Measurements from ENCODE around the gene CCDC68.

CCDC68 gene

DNA sequence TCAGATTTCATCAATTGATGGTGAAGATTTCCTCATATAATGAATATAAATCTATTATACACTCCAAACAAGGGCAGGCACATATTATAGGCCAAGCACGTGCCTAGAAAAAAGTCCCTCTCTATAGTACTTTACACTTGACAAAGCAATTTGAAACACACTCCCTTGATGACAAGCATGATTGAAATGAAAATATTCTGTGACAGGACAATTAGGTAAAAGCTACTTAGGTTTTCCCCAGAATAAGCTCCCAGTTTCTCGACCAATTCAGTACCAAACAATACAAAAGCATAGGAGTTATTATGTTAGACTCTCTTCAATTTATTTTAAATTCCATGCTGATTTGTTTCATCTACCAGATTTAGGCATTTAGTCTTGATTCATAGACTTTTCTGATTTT is 47.7 kb downstream of the CCDC68 start:
- DNase-seq = no peak

DNA sequence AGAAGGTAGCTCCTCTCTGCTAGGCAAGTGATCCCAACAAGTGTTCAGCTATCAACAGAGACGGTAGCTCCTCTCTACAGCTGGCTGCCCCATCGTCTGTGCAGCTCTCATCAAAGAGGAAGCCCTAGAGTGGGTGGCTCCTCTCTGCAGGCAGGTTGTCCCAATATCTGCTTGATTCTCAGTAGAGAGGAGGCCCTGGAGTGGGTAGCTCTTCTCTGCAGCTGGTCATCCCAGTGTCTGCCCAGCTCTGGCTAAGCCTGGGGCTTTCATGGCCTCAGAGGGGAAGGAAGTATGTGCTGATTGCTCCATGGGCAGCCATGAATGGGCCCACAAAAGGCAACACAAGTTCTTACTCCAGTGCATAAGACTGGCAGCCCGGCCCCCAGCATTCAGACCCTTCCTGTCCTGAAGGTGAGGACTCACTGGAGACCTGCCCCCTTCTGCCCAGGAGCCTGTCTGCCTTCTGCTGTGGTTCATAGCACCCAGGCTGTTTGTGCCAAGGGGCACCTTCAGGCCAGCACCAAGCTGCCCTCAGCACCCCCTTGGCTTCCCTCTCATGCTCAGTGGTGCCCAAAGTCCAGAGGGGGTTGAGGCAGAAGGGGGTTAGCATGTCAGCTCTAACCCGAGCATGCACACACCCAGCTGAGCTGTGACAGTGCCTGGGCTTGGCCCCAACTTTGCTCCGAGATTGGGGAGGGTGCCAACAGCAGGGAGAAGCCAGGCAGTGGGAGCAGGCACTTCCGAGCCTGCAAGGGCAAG is 48.9 kb downstream of the CCDC68 start:
- no peak for DNase-seq

DNA sequence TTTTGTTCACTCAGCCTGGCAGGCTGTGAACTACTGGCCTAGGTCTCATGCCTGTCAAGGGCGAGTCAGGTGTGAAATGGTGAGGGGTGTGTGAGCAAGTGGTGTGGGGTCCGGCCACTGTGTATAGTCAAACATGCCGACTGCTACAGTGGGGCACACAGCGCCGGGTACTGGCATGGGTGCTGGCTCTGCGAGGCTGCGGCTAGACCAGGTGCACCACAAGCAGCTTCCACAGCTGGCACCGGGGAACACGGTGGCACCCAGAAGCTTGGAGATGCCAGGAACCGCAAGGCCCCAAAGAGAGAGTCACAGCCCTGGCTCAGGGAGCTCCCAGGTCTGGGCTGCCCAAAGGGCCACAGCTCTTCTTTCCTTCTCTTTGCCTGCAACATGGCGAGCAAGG is 49.7 kb downstream of the CCDC68 start:
- DNase-seq = no peak

DNA sequence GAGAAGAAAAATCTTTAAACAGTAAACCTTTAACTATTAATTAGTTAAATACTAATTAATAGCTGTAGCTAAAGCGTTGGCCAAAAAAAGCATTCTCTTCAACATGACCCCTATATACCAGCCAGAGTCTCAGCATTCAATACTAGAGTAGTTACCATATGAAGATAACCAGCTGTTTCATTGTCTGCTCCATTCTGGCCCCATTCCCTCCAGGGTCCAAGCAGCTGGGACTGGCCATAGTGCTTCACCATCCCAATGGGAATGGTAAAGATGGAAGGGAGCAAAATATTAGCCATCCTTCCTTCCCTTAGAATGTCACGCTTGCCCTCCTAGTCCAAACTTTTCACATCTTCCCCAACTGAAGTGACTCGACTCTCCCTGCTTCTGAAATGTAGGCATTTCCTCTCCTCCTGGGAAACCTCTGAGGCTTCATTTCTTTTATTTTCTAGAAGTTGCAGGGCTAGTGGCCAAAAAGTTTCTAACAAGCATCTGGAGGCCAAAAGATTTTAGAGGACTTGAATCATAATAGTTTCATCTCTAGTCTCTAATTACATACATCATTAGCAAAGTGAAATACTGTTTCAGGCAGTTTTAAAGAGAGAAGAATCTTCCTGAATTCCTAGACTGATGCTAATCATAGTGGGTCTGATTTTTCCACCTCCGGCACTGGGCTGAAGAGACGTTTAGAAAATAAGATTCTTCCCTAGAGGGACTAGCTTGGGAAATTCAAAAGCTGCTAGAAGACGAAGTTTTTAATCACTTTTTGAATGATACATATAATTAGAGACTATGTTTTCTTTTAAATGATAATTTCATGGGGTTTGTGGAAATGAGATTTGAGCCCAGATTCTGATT is 52.7 kb downstream of the CCDC68 start:
- no peak for DNase-seq

DNA sequence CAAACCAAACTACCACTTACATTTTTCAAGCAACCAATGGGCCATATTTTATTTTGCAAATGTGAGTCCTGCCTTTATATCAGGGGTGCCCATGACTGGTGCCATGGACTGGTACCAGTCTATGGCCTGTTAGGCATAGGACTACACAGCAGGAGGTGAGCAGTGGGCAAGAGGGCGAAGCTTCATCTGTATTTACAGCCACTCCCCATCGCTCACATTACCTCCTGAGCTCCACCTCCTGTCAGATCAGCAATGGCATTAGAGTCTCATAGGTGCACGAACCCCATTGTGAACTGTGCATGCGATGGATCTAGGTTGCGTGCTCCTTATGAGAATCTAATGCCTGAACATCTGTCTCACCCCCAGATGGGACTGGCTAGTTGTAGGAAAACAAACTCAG is 53.6 kb downstream of the CCDC68 start:
- DNase-seq = no peak

DNA sequence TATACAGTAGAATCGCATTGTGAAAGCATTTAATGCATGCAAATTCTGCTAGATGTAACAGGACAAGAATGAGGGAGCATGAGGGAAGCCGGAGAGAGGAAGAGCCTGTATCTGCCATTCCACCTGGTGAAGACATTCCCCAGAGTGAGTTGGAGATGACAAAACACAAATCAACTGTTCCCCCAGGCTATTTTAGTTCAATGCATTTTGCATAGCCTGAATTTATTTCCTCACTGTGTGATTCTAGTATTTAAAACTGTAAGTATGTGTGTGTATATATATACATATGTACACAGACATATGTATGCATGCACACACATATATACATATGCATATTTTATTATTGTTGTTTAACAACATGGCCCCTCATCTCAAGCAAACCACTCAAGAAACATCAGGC is 54.7 kb downstream of the CCDC68 start:
- DNase-seq = no peak

DNA sequence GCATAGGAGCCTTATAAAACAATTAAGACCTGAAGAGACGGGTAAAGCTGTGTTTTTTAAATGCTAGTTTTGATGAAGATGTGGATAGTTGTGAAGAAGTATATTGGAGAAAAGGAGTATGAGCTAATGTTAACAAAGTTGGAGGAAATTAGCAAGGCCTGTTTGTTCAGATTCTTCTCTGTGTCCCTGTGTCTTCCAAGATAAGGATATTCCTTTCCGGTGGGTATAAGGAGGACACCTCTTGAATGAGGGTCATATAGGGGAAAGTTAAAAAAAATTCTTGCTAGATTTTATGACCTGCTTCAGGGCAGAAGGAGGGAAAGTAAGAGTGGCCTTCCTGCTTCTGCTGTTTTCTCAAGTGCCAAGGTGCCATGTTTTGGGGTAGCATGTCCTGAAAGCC is 59.0 kb downstream of the CCDC68 start:
- DNase-seq = no peak

DNA sequence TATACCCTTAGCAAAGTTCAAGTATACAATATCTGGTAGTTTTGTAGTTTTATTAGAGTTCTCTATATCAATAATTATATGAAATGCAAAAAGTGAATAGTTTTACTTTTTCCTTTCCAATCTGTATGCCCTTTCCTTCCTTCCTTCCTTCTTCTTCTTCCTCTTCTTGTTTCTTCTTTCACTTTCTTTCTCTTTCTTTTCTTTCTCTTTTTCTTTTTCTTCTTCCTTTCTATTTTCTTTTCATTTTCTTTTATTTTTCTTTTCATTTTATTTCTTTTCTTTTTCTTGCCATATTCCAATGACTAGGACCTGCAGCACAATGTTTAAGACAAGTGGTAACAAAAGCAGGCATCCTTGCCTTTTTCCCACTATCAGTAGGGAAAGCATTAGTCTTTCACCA is 59.8 kb downstream of the CCDC68 start:
- DNase-seq = no peak

DNA sequence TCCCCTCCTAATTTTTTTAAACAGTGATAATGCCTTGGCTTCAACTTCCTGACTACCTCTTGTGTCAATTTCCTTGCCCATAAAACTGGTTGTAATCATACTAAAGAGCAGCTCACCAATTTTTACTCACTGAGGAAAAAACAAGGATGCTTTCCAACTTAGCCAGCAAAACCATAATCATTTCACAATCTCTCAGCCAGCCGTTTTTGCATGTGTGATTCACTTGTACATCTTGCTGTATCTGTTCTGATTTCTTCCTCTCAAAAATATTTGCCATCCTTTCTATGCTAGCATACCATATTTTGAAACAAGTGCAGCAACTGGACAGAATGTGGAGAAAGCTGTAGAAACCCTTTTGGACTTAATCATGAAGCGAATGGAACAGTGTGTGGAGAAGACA is 70.3 kb downstream of the CCDC68 start:
- DNase-seq = no peak

DNA sequence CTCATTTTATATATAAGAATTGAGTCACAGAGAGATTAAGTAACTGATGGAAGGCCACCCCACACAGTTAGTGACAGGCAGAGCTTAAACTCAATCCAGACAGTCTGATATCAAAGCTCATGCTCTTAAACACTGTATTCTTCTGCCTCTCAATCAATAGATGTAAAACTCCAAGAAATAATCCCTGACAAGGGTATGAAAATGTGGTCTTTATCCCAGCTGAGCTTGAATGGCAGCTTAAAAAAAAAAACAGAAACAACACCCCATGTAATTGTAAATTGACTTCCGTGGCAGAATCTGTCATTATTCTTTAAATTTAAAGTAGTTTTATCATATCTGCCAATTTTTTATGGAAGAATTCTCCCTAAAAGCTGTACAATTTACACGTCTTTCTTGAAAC is 70.9 kb downstream of the CCDC68 start:
- DNase-seq = no peak

DNA sequence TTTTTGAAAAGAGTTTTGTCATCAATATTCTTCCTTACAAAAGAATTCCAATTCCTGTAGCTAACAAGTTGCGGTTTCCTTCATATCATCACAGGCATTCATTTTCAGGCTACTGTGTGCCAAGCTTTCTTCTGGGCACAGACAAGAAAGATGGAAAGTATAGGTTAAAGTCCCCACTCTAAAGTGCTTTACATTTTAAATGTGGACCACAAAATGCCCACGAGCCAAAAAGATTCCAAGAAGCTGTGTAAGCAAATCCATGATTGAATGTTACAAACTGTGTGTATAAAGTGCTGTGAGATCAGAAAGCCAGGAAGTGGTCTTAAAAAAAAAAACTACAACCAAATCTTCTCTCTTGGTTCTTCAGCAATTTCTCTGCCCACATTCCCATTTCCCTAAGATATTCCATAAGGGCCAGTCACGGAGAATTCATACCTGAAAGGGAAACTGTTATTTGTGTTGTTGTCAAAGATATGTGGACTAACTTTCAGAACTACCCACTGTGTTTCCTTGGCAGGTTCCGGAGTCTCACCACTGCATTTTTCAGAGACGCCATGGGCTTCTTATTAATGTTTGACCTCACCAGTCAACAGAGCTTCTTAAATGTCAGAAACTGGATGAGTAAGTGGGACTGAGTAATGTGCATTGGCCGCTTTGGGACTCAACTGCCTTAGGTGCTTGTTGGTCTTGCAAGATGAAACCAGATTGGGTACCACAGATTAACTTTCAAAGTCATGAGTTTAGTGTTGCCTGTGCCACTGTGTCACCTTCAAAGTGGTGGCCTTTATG is 75.3 kb downstream of the CCDC68 start:
- DNase-seq = no peak

DNA sequence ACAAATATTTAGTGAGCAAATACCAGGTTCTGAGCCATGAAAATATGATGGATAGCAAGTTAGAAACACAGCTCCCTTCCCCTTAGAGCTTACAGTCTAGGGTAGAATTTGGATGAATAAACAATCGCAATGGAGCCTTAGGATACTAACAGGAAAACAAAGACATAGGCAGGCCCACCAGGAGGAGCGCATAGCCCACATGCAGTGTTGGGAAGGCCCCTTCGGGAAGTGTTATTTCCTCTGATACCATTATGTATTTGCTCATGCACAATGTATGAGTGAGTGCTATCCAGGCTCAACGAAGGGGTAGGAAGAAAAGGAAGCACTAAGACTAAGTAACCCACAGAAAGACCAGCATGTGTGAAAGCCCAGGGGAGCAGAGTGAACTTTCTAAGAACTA is 76.9 kb downstream of the CCDC68 start:
- DNase-seq = no peak

DNA sequence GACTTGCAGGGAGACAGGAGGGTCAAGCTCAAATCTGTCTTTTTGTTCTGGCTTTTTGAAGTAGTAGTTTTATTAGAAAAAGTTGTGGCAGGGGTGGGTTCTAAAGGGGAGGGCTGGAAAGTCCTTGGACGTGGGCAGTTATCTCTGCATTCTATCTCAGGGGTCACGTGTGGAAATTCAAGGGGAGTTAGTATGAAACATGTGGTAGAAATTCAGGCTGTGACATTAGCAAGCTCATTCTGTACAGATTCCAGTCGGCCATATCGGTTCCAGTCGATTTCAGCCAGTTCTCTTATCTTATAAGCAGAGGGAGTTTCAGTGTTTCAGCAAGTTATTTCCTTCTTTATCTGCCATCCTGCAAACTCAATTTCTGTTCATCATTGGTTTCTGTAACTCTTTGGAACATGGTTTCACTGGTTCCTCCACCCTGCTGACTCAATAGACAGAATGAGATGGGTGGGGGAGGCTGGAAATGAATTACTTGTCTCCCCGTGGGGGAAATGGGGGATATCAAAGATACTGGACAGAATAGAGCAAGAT is 78.0 kb downstream of the CCDC68 start:
- DNase-seq = no peak

DNA sequence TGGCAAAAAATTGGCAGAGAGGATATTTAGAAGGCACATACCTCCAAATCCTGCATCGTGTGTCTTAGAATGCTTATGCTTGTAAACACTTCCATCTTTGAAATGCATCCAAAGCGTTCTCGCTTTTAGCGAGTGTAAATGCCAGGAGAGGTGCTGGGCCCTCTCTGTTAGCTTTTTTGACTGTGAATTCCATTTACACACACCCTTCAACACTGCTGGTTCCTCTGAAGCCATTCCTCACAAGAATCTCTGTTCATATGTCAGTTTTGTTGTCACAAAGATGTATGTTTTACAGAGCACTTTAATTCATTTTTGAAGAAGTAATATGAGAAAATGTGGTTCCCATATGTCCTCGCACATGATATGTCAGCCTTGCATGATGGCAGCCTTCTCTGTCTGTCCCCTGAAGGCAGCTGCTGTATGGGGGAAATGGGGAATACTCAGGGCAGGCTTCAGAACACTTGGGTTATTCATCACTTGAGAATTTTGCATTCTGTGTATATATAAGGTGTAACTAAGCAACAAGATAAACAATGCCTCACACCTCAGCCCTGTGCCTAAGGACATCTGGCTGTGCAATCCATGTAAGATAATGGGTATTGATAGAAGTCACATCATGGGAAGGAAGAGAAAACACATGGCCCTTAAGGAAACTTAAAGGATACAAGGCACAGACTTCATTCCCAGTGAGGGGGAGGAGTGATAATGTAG is 78.7 kb downstream of the CCDC68 start:
- DNase-seq = no peak

DNA sequence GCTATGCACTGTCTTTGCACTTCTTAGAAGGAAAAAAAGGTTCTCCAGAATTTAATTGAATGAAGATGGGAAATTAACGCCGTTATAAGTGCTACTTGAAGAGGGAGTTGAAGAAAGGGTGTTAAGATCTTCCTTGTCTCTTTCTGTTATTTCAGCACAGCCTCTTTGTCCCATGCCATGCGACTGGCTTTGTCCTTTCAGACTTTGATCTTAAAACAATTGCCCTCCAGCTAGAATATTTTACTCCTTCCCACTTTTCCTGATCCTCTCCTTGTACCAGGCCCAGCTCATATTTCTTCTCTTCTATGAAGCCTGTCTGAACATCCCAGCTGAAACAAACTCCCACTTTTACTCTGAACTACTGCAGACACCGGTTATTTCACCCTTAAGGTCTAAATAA is 79.6 kb downstream of the CCDC68 start:
- DNase-seq = no peak

DNA sequence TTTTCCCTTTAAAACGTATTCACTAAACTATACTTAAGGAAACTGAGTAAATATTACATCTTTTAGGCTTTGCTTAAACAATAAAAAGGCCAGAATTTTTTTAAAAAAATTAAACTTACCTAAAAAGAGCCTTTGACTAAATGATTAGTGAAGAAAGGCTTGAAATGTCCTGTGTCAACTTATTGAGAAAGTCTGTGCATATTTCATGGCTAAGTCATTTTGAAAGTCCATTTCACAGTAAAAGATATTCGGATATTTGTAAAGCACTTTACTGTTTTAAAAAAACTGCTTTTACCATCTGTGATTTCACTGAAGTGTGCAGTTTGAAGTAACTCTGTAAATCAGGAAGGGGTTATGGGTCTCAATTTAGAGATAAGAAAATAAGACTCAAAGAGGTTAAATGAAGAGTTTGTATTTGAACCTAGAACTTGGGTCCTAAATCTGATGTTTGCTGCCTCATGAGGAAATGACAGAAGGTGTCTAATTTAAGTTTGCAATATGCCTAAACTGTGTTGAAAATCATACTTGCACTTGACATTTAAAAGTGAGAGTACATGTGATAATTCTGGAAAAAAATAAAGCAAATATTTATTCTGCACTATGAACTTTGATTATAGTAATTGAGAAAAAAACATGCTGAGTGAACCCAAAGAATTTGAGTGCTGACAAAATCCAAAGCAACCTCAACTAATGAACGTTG is 80.5 kb downstream of the CCDC68 start:
- DNase-seq = no peak

DNA sequence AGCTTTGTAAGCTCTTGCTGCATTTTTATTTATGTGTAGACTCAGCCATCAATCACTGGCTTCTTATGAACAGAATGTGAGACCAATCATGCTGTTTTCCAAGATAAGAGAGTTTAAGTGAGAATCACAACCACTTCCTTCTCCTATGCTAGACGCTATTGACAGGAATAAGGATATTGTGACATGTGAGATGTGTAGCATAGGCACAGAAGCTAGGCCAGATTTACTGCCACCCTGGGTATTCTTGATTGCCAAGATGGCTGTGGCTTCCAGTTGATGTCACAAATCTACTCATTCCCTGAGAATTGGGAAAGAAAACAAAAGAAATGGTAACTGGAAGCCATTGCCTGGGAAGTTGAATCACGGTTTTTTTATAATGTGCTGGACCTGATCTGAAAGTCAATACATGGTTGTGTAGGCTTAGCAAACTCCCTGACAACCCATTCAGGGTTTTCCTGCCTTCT is 81.1 kb downstream of the CCDC68 start:
- DNase-seq = no peak

DNA sequence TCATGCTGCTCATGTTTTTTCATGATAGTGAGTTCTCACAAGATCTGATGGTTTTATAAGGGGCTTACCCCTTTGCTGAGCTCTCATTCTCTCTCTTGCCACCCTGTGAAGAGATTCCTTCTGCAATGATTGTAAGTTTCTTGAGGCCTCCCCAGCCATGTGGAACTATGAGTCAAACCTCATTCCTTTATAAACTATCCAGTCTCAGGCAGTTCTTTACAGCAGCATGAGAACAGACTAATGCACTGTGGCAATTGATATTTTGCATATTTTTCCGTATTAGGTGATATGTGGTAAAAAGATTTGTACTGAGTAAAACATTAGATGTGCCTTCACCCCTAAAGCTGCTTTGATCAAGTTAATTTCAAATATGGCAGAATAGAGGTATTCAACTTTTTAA is 82.2 kb downstream of the CCDC68 start:
- no peak for DNase-seq

DNA sequence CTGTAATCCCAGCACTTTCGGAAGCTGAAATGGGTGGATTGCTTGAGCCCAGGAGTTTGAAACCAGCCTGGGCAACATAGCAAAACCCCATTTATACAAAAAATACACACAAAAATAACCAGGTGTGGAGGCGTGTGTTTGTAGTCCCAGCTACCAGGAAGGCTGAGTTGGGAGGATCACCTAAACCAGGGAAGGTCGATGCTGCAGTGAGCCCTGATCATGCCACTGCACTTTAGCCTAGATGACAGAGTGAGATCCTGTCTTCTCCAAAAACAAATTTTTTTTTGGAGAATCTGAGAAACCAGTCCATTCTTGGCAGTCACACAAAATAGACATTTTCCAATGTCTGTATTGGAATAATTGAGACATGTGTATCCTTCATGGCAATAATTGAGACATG is 84.2 kb downstream of the CCDC68 start:
- no peak for DNase-seq

DNA sequence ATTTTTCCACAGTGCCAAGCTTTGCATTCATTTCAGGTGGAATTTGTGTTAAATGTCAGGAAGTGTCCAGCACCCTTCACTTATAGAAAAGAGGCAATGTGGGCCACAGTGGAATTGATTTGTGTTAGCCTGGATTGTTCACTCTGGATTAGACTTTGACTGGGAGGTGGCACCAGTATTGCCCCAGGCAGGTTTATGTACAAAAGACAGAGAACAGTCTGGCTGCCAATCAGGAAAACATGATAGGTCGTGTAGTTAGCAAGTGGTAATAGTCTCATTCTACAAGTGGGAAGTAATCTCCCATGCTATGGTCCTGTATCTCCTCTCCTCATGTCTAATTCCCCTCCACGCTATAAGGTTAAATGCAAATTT is 85.4 kb downstream of the CCDC68 start:
- DNase-seq = no peak

DNA sequence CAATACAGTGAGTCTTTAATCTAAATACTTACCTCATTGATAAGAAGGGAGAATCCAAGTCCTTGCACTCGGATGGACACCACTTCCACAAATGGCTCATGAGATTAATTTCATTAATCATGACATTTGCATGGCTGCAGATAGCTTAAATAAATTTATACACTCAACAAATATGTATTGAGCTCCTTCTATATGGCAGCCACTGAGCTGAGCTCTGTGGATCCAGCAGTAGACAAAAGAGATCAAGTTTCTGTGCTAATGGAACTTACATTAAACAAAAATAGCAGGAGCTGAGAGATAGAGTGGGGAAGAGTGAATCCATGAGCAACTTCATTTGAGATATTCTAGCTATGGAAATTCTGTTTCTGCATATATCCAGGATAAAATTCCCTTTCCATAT is 86.6 kb downstream of the CCDC68 start:
- no peak for DNase-seq

DNA sequence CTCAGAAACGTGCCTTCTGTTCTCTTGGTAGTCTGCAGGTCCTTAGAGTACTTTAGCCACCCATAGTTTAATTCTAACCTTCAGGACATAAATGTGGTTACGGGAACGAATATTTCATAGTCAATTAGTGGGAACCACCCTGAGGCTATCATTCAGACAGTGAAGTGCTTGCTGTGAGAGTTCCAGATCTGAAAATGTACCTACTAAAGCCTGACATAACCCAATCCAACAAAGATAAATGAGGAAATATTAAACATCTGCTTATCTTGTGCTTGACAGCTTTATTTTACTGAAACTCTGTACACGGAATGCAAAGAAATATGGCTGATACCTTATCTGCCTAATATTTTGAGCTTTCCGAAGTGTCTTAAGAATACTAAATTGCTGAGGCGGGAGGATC is 88.0 kb downstream of the CCDC68 start:
- no peak for DNase-seq
